ENCODE measurements around the gene LRRC3C.

LRRC3C gene

DNA sequence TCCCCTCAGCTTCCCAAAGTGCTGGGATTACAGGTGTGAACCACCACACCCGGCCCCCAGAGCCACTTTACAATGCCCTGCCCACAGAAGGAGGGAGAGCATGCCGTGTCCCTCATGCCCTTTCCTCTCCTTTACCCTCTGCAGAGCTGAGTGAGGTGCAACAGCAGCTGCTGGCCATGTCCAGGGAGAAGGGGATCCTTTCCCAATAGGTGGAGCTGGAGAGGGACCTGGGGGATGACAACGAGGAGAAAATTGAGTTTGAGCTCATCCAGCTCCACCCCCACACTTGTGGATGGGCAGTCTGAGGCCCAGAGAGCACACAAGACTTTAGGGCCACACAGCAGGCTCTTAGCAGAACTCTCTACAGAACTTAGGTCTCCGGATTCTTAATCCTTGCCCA is 27.3 kb downstream of the LRRC3C start:
- TF ChIP-seq REST (IDR thresholded peaks at IDR 0.05; ENCODE audit: insufficient replicate concordance, low read depth) (no peak), POLR2AphosphoS5 (IDR thresholded peaks at IDR 0.05; ENCODE audit: low read depth) (no peak), SPI1 (IDR thresholded peaks at IDR 0.05; ENCODE audit: borderline replicate concordance, low read depth) (no peak), GABPA (IDR thresholded peaks at IDR 0.05; ENCODE audit: low read depth) (no peak), CTCF (IDR thresholded peaks at IDR 0.05; ENCODE audit: insufficient read depth, low read length) (no peak)
- no peaks in the 10 kb centered on the region for H3K27me3 ChIP-seq (ENCODE audit: insufficient read depth, poor library complexity, severe bottlenecking)
- no peak for DNase-seq (ENCODE audit: low read depth in 1 of 2, low spot score in 1 of 2)
- no peak overlapping the region for H3K4me3 ChIP-seq (replicated peaks; ENCODE audit: insufficient read depth, low read length)
- H3K27ac ChIP-seq (replicated peaks) = no peak overlapping the region

DNA sequence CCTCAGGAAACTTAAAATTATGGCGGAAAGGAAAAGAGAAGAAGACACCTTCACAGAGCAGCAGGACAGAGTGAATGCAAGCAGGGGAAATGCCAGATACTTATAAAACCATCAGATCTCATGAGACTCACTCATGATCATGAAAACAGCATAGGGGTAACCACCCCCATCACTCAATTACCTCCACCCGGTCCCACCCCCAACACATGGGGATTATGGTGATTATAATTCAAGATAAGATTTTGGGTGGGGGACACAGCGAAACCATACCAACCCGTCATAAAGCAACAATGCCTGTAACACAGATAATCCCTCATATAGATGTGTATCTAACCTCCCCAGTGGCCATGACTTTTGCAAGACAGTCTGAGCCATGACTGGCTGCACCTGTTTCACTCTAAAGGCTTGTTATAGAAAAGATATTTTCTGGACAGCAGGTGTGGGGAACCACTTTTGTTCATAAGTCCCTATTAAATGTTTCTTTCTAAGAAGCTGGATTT is 28.2 kb downstream of the LRRC3C start:
- Histone ChIP-seq H3K27ac (replicated peaks) (no peak overlapping the region), H3K27me3 (ENCODE audit: insufficient read depth, poor library complexity, severe bottlenecking) (no peaks in the 10 kb centered on the region), H3K4me3 (replicated peaks; ENCODE audit: insufficient read depth, low read length) (no peak overlapping the region)
- TF ChIP-seq GABPA (IDR thresholded peaks at IDR 0.05; ENCODE audit: low read depth) (no peak), CTCF (IDR thresholded peaks at IDR 0.05; ENCODE audit: insufficient read depth, low read length) (no peak)
- DNase-seq (ENCODE audit: low read depth in 1 of 2, low spot score in 1 of 2) = no peak

DNA sequence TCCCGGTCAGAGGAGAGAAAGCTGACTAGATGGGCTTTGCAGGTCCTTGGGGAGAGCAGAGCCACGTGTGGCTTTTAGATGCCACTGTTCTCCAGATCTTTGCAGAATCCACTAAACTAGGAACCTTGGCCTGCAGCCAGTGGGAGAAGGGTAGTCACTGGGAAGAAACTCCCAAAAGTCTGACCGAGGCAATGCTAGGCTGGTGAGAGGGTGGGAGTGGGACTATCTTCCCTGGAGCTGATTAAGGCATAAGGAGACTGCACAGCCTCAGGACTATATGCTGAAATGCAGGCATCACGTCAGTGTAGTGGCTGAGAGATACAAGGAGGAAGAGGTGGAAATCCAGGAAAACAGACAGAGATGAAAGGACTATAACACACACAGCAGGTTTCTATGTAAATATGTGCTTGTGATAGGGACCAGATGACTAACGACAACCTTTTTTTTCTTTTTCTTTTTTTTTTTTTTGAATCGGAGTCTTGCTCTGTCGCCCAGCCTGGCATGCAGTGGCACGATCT is 33.1 kb downstream of the LRRC3C start:
- no peak overlapping the region for H3K4me3 ChIP-seq (replicated peaks; ENCODE audit: insufficient read depth, low read length)
- H3K27me3 ChIP-seq (ENCODE audit: insufficient read depth, poor library complexity, severe bottlenecking) = no peaks in the 10 kb centered on the region
- no peak overlapping the region for H3K27ac ChIP-seq (replicated peaks)
- TF ChIP-seq SPI1 (IDR thresholded peaks at IDR 0.05; ENCODE audit: borderline replicate concordance, low read depth) = no peak
- TF ChIP-seq CTCF (IDR thresholded peaks at IDR 0.05; ENCODE audit: insufficient read depth, low read length) = no peak
- no peak for TF ChIP-seq GABPA (IDR thresholded peaks at IDR 0.05; ENCODE audit: low read depth)
- TF ChIP-seq REST (IDR thresholded peaks at IDR 0.05; ENCODE audit: insufficient replicate concordance, low read depth) = no peak
- TF ChIP-seq POLR2AphosphoS5 (IDR thresholded peaks at IDR 0.05; ENCODE audit: low read depth) = no peak
- no peak for DNase-seq (ENCODE audit: low read depth in 1 of 2, low spot score in 1 of 2)

GRCh38 chr17:39962642-39963220 is 35.2 kb downstream of the LRRC3C start, which contains the start of gene GSDMA:
TSS of gene GSDMA (plus strand) at chr17:39963004. CDS start at chr17:39965688, 2,684 bp downstream.
- Histone ChIP-seq H3K27me3 (ENCODE audit: insufficient read depth, poor library complexity, severe bottlenecking) (no peaks in the 10 kb centered on the region), H3K4me3 (replicated peaks; ENCODE audit: insufficient read depth, low read length) (no peak within 1 kb of the TSS), H3K27ac (replicated peaks) (no peak within 1 kb of the TSS)
- DNase-seq (ENCODE audit: low read depth in 1 of 2, low spot score in 1 of 2) = no peak
- TF ChIP-seq GABPA (IDR thresholded peaks at IDR 0.05; ENCODE audit: low read depth) (no peak), SPI1 (IDR thresholded peaks at IDR 0.05; ENCODE audit: borderline replicate concordance, low read depth) (no peak), POLR2AphosphoS5 (IDR thresholded peaks at IDR 0.05; ENCODE audit: low read depth) (no peak), REST (IDR thresholded peaks at IDR 0.05; ENCODE audit: insufficient replicate concordance, low read depth) (no peak), CTCF (IDR thresholded peaks at IDR 0.05; ENCODE audit: insufficient read depth, low read length) (no peak)

All from HL-60 (cell line).